HFF-Myc (cell line): ENCODE data around the gene REEP6.

Experiments used
- DNase-seq: peaks from one replicate; pipeline ENCODE4 v3.0.0-alpha.2; 2011; ENCODE audit warnings: low read depth; ENCODE audit errors: extremely low read depth
- H3K4me3 ChIP-seq: replicated peaks from 2 replicates; pipeline ENCODE4 v1.5.1; 2011; ENCODE audit warnings: low read depth, mild to moderate bottlenecking, control low read depth, low read length
- CTCF ChIP-seq: IDR thresholded peaks from 2 replicates; pipeline ENCODE4 v1.5.1; 2012; ENCODE audit warnings: mild to moderate bottlenecking, low read depth, low read length, control low read depth; ENCODE audit errors: missing control alignments

Gene REEP6

GRCh38 chr19:1540365-1540925 lies 49.5 kb downstream of the REEP6 start:
- no peak overlapping the region for H3K4me3 ChIP-seq

More at GRCh38 chr19:1540365-1540925, 49.5 kb downstream of the REEP6 start:
- no peak for DNase-seq
- TF ChIP-seq CTCF = no peak
